ENCODE data around the gene LYPD6B. TPM values are rescaled to one million over a fixed set of nuclear protein-coding genes. Genes with fewer than 3 reads are reported as not detected.

LYPD6B gene
- total RNA-seq, 1 donor from 2014 or later = 13.5 TPM

DNA sequence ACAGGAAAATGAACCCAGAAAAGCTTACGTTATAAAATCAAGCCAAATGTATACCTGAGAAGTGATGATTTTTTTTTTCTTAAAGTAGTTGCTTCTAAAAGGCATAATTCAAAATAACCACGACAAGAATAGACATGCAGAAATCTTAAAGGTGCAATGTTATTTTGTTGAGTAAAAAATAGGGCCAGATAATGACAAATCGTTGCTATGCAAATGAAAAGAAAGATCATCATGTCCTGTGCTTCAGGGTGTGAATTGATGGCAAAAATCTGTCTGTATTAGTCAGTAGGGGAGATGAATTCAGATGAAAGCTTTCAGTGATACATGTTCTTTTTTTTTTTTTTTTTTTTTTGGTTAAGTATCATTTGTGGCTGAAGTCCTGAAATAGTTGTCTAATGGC, 24.0 kb downstream of the LYPD6B start:
- no peak for TF ChIP-seq CTCF (IDR thresholded peaks at IDR 0.05)
- Mint-ChIP-seq H3K27ac (ENCODE audit: unreplicated experiment) (no peak overlapping the region), H3K27me3 (ENCODE audit: unreplicated experiment) (no peaks in the 10 kb centered on the region), H3K9me3 (ENCODE audit: unreplicated experiment) (no peaks in the 10 kb centered on the region), H3K4me1 (ENCODE audit: unreplicated experiment) (peaks cover 22% of the 10 kb centered on the region), H3K4me3 (ENCODE audit: unreplicated experiment) (no peak overlapping the region), H3K36me3 (ENCODE audit: unreplicated experiment) (no peaks in the 10 kb centered on the region)
- DNase-seq (ENCODE audit: extremely low spot score, unreplicated experiment) = no peak

GRCh38 chr2:149063177-149063576, 24.7 kb downstream of the LYPD6B start:
- Mint-ChIP-seq H3K27ac (ENCODE audit: unreplicated experiment) (no peak overlapping the region), H3K36me3 (ENCODE audit: unreplicated experiment) (no peaks in the 10 kb centered on the region), H3K4me3 (ENCODE audit: unreplicated experiment) (no peak overlapping the region), H3K27me3 (ENCODE audit: unreplicated experiment) (no peaks in the 10 kb centered on the region), H3K4me1 (ENCODE audit: unreplicated experiment) (peaks cover 22% of the 10 kb centered on the region), H3K9me3 (ENCODE audit: unreplicated experiment) (no peaks in the 10 kb centered on the region)
- DNase-seq (ENCODE audit: extremely low spot score, unreplicated experiment) = no peak
- no peak for TF ChIP-seq CTCF (IDR thresholded peaks at IDR 0.05)

GRCh38 chr2:149064365-149064841, 25.9 kb downstream of the LYPD6B start:
- peaks cover 29% of the 10 kb centered on the region for H3K4me1 Mint-ChIP-seq (ENCODE audit: unreplicated experiment)
- no peak for DNase-seq (ENCODE audit: extremely low spot score, unreplicated experiment)
- H3K36me3 Mint-ChIP-seq (ENCODE audit: unreplicated experiment) = no peaks in the 10 kb centered on the region
- TF ChIP-seq CTCF (IDR thresholded peaks at IDR 0.05) = no peak
- H3K9me3 Mint-ChIP-seq (ENCODE audit: unreplicated experiment) = no peaks in the 10 kb centered on the region
- H3K4me3 Mint-ChIP-seq (ENCODE audit: unreplicated experiment) = no peak overlapping the region
- H3K27ac Mint-ChIP-seq (ENCODE audit: unreplicated experiment) = no peak overlapping the region
- no peaks in the 10 kb centered on the region for H3K27me3 Mint-ChIP-seq (ENCODE audit: unreplicated experiment)

DNA sequence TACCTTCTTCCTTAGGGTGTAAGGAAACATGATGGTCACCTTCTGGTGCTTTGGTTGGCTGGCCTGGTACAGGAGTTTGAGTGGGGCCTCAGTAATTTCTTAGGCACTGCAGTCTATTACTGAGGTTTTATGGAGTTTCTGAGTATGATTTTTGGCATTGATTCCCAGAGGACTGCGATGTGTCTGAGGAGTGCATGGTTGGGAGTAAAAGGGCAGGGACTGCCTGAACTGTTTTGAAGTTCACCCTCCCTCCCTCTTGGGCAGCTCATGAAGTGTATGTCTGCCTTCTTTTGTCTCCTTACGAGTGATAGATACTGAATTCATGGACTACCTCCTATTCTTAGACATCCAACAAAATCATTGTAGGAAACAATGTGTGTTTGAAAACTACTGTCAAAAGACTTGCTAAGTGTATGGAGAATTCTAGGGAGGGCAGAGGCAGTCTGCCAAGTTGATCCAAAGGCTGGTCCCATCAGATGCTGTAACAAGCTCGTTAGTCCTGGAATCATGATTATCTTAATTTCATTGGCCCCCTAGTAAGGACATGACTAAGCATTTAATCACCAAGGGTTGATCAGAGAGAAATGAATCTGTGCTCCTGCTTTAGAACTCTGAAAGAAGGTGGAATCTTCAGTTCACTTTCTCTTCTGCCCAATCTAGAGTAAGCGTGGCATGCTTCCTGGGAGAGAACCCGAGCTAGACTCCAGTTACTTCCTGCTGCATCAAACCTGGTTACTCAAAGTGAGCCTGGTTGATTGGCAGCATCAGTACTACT, 26.5 kb downstream of the LYPD6B start:
- Mint-ChIP-seq H3K27me3 (ENCODE audit: unreplicated experiment) (no peaks in the 10 kb centered on the region), H3K27ac (ENCODE audit: unreplicated experiment) (no peak overlapping the region), H3K4me3 (ENCODE audit: unreplicated experiment) (no peak overlapping the region), H3K36me3 (ENCODE audit: unreplicated experiment) (no peaks in the 10 kb centered on the region), H3K9me3 (ENCODE audit: unreplicated experiment) (no peaks in the 10 kb centered on the region), H3K4me1 (ENCODE audit: unreplicated experiment) (peaks cover 35% of the 10 kb centered on the region)
- no peak for DNase-seq (ENCODE audit: extremely low spot score, unreplicated experiment)
- TF ChIP-seq CTCF (IDR thresholded peaks at IDR 0.05) = no peak

DNA sequence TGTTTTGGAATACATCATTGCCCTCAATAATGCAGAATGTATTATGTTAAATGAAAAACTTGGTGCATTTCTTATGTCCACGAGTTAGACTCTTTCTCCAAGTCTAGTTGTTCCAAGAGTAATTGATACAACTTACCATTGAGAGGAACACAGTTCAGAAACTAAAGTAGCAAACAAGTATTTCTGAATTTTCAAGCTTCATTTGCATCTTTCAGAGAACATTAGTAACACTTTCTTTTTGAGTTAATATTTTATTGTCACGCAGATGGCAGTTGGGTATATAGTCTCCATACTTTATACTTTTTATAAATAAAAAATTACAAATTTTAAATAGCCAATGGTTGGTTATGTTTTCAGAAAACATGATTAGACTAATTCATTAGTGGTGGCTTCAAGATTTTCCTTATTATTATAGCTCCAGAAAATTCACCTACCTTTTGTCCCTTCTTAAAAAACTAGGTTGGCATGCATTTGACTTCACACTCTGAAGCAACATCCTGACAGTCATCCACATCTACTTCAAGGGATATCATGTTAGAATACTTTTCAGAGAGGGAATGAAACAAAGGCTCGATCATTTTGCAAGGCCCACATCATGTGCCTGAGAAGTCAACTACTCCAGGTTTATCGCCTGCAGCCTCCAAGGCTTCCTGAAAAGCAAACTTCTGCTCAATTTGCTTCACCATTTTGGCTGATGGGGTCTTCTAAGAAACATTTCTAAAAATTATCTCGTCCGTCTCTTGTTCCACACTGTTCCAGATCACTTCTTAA, 29.9 kb downstream of the LYPD6B start:
- TF ChIP-seq CTCF (IDR thresholded peaks at IDR 0.05) = no peak
- peaks cover 29% of the 10 kb centered on the region for H3K4me1 Mint-ChIP-seq (ENCODE audit: unreplicated experiment)
- H3K4me3 Mint-ChIP-seq (ENCODE audit: unreplicated experiment) = no peak overlapping the region
- no peaks in the 10 kb centered on the region for H3K9me3 Mint-ChIP-seq (ENCODE audit: unreplicated experiment)
- no peaks in the 10 kb centered on the region for H3K27me3 Mint-ChIP-seq (ENCODE audit: unreplicated experiment)
- no peak for DNase-seq (ENCODE audit: extremely low spot score, unreplicated experiment)
- no peaks in the 10 kb centered on the region for H3K36me3 Mint-ChIP-seq (ENCODE audit: unreplicated experiment)
- peak overlapping the region; percentile 79 for H3K27ac Mint-ChIP-seq (ENCODE audit: unreplicated experiment)
